HG03175 (cell line): ENCODE data around the gene CACHD1.

Experiments used
- ATAC-seq: cut with Tn5 transposase; IDR thresholded peaks from one replicate; pipeline ENCODE4 v1.9.1; 2021; ENCODE audit warnings: mild to moderate bottlenecking, moderate library complexity; ENCODE audit not compliant: unreplicated experiment

The CACHD1 gene

GRCh38 chr1:64469977-64470664 lies at the start of gene CACHD1:
Gene CACHD1, plus strand, starts transcription at chr1:64470129. Its CDS starts 616 bp downstream, at chr1:64470745.
- peak; percentile 68 for ATAC-seq

- ATAC-seq: no peak
These were observed 48.6 kb upstream of the CACHD1 start for GRCh38 chr1:64421377-64421776.

GRCh38 chr1:64423526-64423925 lies 46.4 kb upstream of the CACHD1 start:
- ATAC-seq: no peak

GRCh38 chr1:64424412-64424811 lies 45.5 kb upstream of the CACHD1 start:
- no peak for ATAC-seq

- no peak for ATAC-seq
These were observed 44.4 kb upstream of the CACHD1 start for GRCh38 chr1:64425521-64425920.

- no peak for ATAC-seq
These were observed 43.2 kb upstream of the CACHD1 start for GRCh38 chr1:64426681-64427080.

- ATAC-seq: no peak
These were observed 42.0 kb upstream of the CACHD1 start for GRCh38 chr1:64427879-64428278.

- no peak for ATAC-seq
These were observed 36.6 kb upstream of the CACHD1 start for GRCh38 chr1:64433308-64433707.

- ATAC-seq: no peak
These were observed 36.2 kb upstream of the CACHD1 start for GRCh38 chr1:64433747-64434146.

- no peak for ATAC-seq
These were observed 34.9 kb upstream of the CACHD1 start for GRCh38 chr1:64435000-64435399.

- no peak for ATAC-seq
These were observed 32.5 kb upstream of the CACHD1 start for GRCh38 chr1:64437453-64437852.

GRCh38 chr1:64440183-64440826 lies 29.6 kb upstream of the CACHD1 start:
- ATAC-seq: no peak

- no peak for ATAC-seq
These were observed 18.5 kb upstream of the CACHD1 start for GRCh38 chr1:64451440-64451839.

- no peak for ATAC-seq
These were observed 16.2 kb upstream of the CACHD1 start for GRCh38 chr1:64453688-64454087.

- no peak for ATAC-seq
These were observed 11.0 kb upstream of the CACHD1 start for GRCh38 chr1:64458915-64459314.

- ATAC-seq: no peak
These were observed 10.2 kb upstream of the CACHD1 start for GRCh38 chr1:64459743-64460142.

- ATAC-seq: no peak
These were observed 3.9 kb upstream of the CACHD1 start for GRCh38 chr1:64466033-64466432.

GRCh38 chr1:64469116-64469976 lies 583 bp upstream of the CACHD1 start:
- no peak for ATAC-seq

- ATAC-seq: peak; percentile 22
These were observed 812 bp downstream of the CACHD1 start for GRCh38 chr1:64470665-64471217.

- no peak for ATAC-seq
These were observed 1.5 kb downstream of the CACHD1 start for GRCh38 chr1:64471218-64472039.

GRCh38 chr1:64472040-64472376 lies 2.1 kb downstream of the CACHD1 start:
- no peak for ATAC-seq
